ENCODE measurements around the gene SHISA9.

Gene SHISA9

GRCh38 chr16:12951392-12951791 lies 50.0 kb downstream of the SHISA9 start:
- TF ChIP-seq CTCF (IDR thresholded peaks at IDR 0.05; ENCODE audit: extremely low read depth, missing control alignments): no peak
- no peak for DNase-seq (ENCODE audit: low spot score)

- no peak for DNase-seq (ENCODE audit: low spot score)
- no peak for TF ChIP-seq CTCF (IDR thresholded peaks at IDR 0.05; ENCODE audit: extremely low read depth, missing control alignments)
Observed at GRCh38 chr16:12951976-12952375, 50.6 kb downstream of the SHISA9 start.

GRCh38 chr16:12958366-12958765 lies 57.0 kb downstream of the SHISA9 start:
- TF ChIP-seq CTCF (IDR thresholded peaks at IDR 0.05; ENCODE audit: extremely low read depth, missing control alignments): no peak
- DNase-seq (ENCODE audit: low spot score): no peak

- TF ChIP-seq CTCF (IDR thresholded peaks at IDR 0.05; ENCODE audit: extremely low read depth, missing control alignments): no peak
- DNase-seq (ENCODE audit: low spot score): no peak
Observed at GRCh38 chr16:12959072-12959471, 57.7 kb downstream of the SHISA9 start.

GRCh38 chr16:12961626-12962025 lies 60.2 kb downstream of the SHISA9 start:
- DNase-seq (ENCODE audit: low spot score): no peak
- TF ChIP-seq CTCF (IDR thresholded peaks at IDR 0.05; ENCODE audit: extremely low read depth, missing control alignments): no peak

GRCh38 chr16:12964461-12964860 lies 63.1 kb downstream of the SHISA9 start:
- DNase-seq (ENCODE audit: low spot score): no peak
- no peak for TF ChIP-seq CTCF (IDR thresholded peaks at IDR 0.05; ENCODE audit: extremely low read depth, missing control alignments)

GRCh38 chr16:12965274-12965804 lies 63.9 kb downstream of the SHISA9 start:
- DNase-seq (ENCODE audit: low spot score): no peak
- no peak for TF ChIP-seq CTCF (IDR thresholded peaks at IDR 0.05; ENCODE audit: extremely low read depth, missing control alignments)

Measured in GM20000 (cell line).